GM18858 (cell line): ENCODE results near the gene DKK1.

ENCODE experiments used
- ATAC-seq: cut with Tn5 transposase; IDR thresholded peaks from one replicate; pipeline ENCODE4 v1.9.1; 2021; ENCODE audit not compliant: unreplicated experiment

Gene DKK1

GRCh38 chr10:52313933-52314821 is at the start of gene DKK1:
Gene DKK1 (plus strand): TSS chr10:52314281. CDS start chr10:52314435, 154 bp downstream.
- ATAC-seq = peak; percentile 55

GRCh38 chr10:52265131-52265926 is 48.8 kb upstream of the DKK1 start:
- no peak for ATAC-seq

GRCh38 chr10:52266858-52267257 is 47.2 kb upstream of the DKK1 start:
- ATAC-seq = no peak

DNA sequence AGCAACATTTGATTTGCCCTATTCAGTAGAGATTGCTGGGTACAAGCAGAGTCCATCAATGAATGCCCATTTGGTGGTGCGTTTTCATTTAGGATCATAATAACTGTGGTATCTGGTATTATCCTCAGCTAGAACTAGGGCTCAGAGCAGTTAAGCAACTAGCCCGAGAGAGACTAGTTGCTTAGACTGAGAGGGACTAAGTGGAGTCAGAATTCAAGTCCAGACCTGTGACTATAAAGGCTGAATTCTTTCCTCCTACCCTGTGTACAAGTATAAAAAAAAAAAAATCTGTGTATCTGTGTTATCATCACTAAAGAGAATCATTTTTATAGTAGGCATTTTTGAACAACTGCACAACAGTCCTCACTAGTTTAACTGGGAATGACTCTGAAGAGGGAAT is 45.3 kb upstream of the DKK1 start:
- ATAC-seq = no peak

DNA sequence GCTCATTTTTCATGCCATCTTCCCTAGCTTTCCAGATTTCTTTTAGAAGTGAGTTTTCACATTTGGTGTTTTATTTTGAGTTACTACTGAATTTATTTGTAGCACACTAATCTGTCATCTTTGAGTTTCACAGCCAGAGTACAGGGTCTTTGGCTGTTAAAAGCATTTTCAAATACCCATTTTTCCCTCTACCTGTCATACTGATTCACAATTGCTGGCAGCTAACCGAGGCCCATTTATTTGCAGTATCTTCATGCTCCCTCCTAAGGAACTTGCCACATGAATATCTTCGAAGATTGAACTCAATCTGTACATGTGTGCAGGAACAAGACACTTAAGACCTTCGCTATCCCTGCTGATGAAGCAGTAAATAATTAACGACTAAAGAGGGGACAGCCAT is 44.8 kb upstream of the DKK1 start:
- ATAC-seq = no peak

DNA sequence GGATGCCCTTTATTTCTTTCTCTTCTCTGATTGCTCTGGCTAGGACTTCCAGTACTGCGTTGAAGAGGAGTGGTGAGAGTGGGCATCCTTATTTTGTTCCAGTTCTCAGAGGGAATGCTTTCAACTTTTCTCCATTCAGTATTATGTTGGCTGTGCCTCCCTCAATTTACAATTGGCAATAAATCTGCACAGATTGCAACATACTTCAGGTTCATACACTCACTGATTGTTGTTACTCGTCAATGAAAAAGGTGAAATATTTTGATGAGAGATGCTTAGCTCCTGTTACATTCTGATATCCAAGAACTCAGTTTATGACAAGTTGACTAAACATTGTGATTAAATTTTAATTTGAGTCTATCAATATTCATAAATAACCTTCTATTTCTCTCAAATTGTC is 37.9 kb upstream of the DKK1 start:
- ATAC-seq = no peak

- ATAC-seq = no peak
Measured at GRCh38 chr10:52276986-52277385, 37.1 kb upstream of the DKK1 start.

- no peak for ATAC-seq
Measured at GRCh38 chr10:52279546-52279945, 34.5 kb upstream of the DKK1 start.

GRCh38 chr10:52280051-52280450 is 34.0 kb upstream of the DKK1 start:
- no peak for ATAC-seq

- ATAC-seq = no peak
Measured at GRCh38 chr10:52283174-52283573, 30.9 kb upstream of the DKK1 start.

GRCh38 chr10:52284416-52285013 is 29.6 kb upstream of the DKK1 start:
- ATAC-seq = no peak

DNA sequence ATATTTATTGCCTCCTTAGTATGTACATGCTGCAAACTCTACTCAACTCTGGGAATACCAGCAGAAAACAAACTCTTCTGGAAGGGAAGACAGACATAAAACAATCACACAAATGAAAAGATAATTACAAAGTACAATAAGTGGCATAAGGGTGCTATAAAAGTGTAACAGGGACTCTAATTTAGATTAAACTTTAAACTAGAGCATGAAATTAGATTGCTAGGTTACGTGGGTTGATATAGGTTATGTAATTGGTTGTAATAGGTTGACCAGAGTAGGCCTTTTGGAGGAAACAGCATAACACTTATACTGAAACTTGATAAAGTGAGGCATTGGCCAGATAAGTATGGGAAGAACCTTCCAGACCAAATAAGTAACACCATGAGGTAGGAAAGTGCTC is 26.2 kb upstream of the DKK1 start:
- no peak for ATAC-seq

DNA sequence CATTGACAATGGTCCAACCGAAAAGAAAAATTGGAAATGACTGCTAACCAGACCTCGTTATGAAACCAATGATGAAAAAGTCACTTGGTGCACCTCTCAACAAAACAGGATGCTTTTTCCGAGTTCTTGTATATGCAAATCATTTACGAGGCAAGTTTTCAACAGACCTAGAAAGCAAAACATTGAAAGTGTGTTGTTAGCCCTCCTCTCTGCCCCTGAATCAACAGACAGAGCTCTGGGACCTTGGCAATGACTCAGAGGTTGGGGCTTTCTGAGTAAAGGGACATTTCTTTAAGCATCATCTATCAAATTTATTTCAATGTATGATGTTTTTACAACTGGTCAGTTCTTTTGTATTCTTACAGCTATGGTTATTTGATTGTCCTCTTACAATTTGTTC is 16.3 kb upstream of the DKK1 start:
- ATAC-seq = no peak

- ATAC-seq = no peak
Measured at GRCh38 chr10:52300599-52301277, 13.3 kb upstream of the DKK1 start.

- peak; percentile 83 for ATAC-seq
Measured at GRCh38 chr10:52308251-52309031, 5.6 kb upstream of the DKK1 start.

DNA sequence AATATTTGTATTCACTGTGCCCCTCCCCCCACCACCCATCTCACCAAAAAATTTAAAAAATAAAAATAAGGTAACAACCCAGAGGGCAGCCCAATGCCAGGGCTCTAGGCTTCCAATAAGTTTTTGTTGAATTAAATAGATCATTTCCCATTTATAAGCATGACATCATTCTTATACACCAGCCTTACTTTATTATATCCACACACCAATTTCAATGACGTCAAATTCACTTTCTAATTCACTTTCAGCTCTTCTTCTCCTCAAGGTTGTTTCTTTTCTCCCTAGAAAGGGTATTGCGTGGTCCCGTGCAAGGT is 1.2 kb upstream of the DKK1 start:
- no peak for ATAC-seq

DNA sequence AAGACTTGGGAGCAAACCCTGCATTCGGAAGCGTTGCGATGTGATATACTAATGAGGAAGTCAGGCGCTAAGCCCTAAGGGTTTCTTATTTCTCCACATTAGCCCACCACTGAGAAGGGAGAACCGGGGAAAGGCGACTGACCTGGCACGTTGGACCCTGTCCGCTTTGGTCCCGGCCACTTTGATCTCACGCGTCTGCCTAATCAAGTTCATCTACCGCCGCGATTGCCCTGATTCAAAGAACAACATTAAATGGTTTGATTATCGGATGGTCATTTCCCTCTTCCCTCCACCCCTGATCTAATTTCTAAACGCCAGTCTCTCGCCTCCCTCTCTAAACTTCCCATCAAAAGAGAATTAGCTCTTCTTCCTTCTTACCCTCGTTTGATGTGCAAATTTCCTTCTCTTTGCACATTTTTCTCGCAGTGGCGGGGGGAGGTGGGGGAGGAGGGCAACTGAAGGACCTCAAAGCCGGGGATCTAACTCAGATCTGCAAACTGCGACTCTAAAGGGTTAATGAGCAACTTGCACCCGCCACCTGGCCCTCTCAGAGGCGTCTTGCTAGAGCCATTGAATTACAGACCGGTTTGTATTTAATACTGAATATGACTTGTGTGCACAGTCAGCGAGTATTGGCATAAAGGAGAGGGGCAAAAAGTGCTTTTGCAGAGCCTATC is 687 bp upstream of the DKK1 start:
- no peak for ATAC-seq

DNA sequence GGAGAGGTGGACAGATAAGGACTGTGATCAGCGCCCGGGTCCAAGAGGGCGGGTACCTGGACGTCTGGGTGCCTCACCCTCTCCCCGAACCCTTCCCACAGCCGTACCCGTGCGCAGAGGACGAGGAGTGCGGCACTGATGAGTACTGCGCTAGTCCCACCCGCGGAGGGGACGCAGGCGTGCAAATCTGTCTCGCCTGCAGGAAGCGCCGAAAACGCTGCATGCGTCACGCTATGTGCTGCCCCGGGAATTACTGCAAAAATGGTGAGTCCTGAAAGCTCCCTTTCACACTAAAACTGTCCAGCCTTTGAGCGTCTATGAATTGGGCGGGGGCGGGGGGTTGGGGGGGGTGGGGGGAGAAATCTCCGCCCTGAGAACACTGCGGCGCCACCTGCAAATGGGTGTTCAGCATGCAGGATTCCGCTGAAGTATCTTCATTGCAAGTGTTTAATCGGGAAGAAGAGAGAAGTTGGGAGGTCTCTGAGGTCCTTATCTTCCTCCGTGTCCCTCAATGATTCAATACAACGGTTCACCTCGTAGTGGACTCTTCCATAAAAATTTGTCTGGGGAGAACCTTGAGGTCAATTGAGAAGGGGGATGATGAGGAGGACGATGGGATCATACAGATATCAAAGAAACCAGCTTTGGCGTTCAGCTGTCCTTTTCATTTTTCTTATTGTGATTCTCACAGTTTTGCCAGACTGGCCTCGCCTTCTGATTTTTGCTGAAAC is 906 bp downstream of the DKK1 start:
- no peak for ATAC-seq

GRCh38 chr10:52316001-52316400 is 1.9 kb downstream of the DKK1 start:
- no peak for ATAC-seq
